Neuronal stem cell (in vitro differentiated cells): Measurements from ENCODE around the gene ZNF500.

Experiments
- DNase-seq: peaks from one replicate; pipeline ENCODE4 v3.0.0-alpha.2; 2013; ENCODE audit warnings: low spot score
- H2AFZ ChIP-seq: one replicate; pipeline ENCODE4 v1.6.1; 2013; ENCODE audit warnings: mild to moderate bottlenecking, low read length, inconsistent platforms
- H2AK5ac ChIP-seq: 2 replicates; pipeline ENCODE4 v1.6.1; 2013; ENCODE audit warnings: low read depth, mild to moderate bottlenecking, inconsistent platforms, low read length, moderate library complexity, mixed read lengths
- H2BK120ac ChIP-seq: 2 replicates; pipeline ENCODE4 v1.6.1; 2013; ENCODE audit warnings: low read depth, mild to moderate bottlenecking, inconsistent platforms, low read length, moderate library complexity, mixed read lengths
- H2BK12ac ChIP-seq: one replicate; pipeline ENCODE4 v1.6.1; 2013; ENCODE audit warnings: low read length, inconsistent platforms
- H2BK15ac ChIP-seq: 2 replicates; pipeline ENCODE4 v1.6.1; 2013; ENCODE audit warnings: mild to moderate bottlenecking, low read length, inconsistent platforms, mixed read lengths
- H2BK5ac ChIP-seq: one replicate; pipeline ENCODE4 v1.6.1; 2013; ENCODE audit warnings: inconsistent platforms, mild to moderate bottlenecking, low read length, moderate library complexity
- H3K14ac ChIP-seq: one replicate; pipeline ENCODE4 v1.6.1; 2013; ENCODE audit warnings: low read length, inconsistent platforms
- H3K18ac ChIP-seq: 2 replicates; pipeline ENCODE4 v1.6.1; 2013; ENCODE audit warnings: low read length, inconsistent platforms
- H3K23ac ChIP-seq: 2 replicates; pipeline ENCODE4 v1.6.1; 2013; ENCODE audit warnings: low read depth, mild to moderate bottlenecking, mixed read lengths, low read length, inconsistent platforms; ENCODE audit not compliant: poor library complexity
- H3K27ac ChIP-seq: replicated peaks from 3 replicates; pipeline ENCODE4 v1.5.1; 2013; ENCODE audit warnings: low read length, inconsistent platforms
- H3K27me3 ChIP-seq, 3 experiments: 2 replicates each; pipeline ENCODE4 v1.6.1; 2013; ENCODE audit warnings: low read length in 3 of 3, mild to moderate bottlenecking in 2 of 3, inconsistent platforms in 1 of 3, low read depth in 1 of 3, mixed read lengths in 1 of 3, moderate library complexity in 1 of 3; ENCODE audit not compliant: control insufficient read depth in 3 of 3, insufficient read depth in 3 of 3
- H3K36me3 ChIP-seq, 2 donors: replicated peaks in 1 of 2; 2 replicates each; pipeline ENCODE4 v1.6.1; 2013; ENCODE audit warnings: low read length in 2 of 2; ENCODE audit not compliant: control insufficient read depth in 2 of 2, insufficient read depth in 2 of 2
- H3K4ac ChIP-seq: 2 replicates; pipeline ENCODE4 v1.6.1; 2013; ENCODE audit warnings: inconsistent platforms, mild to moderate bottlenecking, low read length, moderate library complexity
- H3K4me1 ChIP-seq, 2 donors: 1 replicate in 1 of 2; 2 replicates in 1 of 2; pipeline ENCODE4 v1.6.1; 2013; ENCODE audit warnings: low read length in 2 of 2, low read depth in 1 of 2; ENCODE audit not compliant: control insufficient read depth in 2 of 2, insufficient read depth in 1 of 2
- H3K4me2 ChIP-seq: one replicate; pipeline ENCODE4 v1.6.1; 2013; ENCODE audit warnings: mild to moderate bottlenecking, low read length, inconsistent platforms; ENCODE audit not compliant: insufficient read depth, poor library complexity, severe bottlenecking
- H3K4me3 ChIP-seq, 2 donors: 2 replicates each; pipeline ENCODE4 v1.5.1; 2013; ENCODE audit warnings: low read length in 2 of 2, mild to moderate bottlenecking in 2 of 2, inconsistent platforms in 1 of 2, moderate library complexity in 1 of 2
- H3K79me1 ChIP-seq: one replicate; pipeline ENCODE4 v1.6.1; 2013; ENCODE audit warnings: low read depth, mild to moderate bottlenecking, inconsistent platforms, low read length, moderate library complexity
- H3K9ac ChIP-seq: one replicate; pipeline ENCODE4 v1.6.1; 2013; ENCODE audit warnings: mild to moderate bottlenecking, low read depth, low read length, inconsistent platforms; ENCODE audit not compliant: poor library complexity
- H3K9me3 ChIP-seq, 2 donors: replicated peaks in 1 of 2; 2 replicates each; pipeline versions ENCODE3 to v1.6.1; 2013; ENCODE audit warnings: low read length in 2 of 2, mild to moderate bottlenecking in 2 of 2, inconsistent platforms in 1 of 2, low read depth in 1 of 2, mixed read lengths in 1 of 2, moderate library complexity in 1 of 2; ENCODE audit not compliant: control insufficient read depth in 2 of 2, insufficient read depth in 1 of 2
- H4K8ac ChIP-seq: one replicate; pipeline ENCODE4 v1.6.1; 2013; ENCODE audit warnings: low read depth, mild to moderate bottlenecking, inconsistent platforms, low read length, moderate library complexity
- H4K91ac ChIP-seq: one replicate; pipeline ENCODE4 v1.6.1; 2013; ENCODE audit warnings: low read length, low read depth, mild to moderate bottlenecking, inconsistent platforms; ENCODE audit not compliant: poor library complexity
- WGBS, 2 donors: extraction: QIAGEN DNeasy Blood & Tissue Kit; methylation state at CpG; one replicate each; pipeline ENCODE4 v1.1.7; 2013; ENCODE audit warnings: missing lambda C conversion rate in 2 of 2, mixed read lengths in 1 of 2; ENCODE audit not compliant: insufficient read length in 2 of 2, insufficient replicate concordance in 1 of 2; ENCODE audit errors: extremely low coverage in 2 of 2; 5-methylcytosine and 5-hydroxymethylcytosine counted together

Gene ZNF500

GRCh38 chr16:4703906-4704305 lies 63.1 kb downstream of the ZNF500 start:
- H2AK5ac ChIP-seq = no peak overlapping the region

GRCh38 chr16:4702466-4702808 lies 64.5 kb downstream of the ZNF500 start:
- DNase-seq = no peak
- no peak overlapping the region for H3K27ac ChIP-seq

More at GRCh38 chr16:4703906-4704305, 63.1 kb downstream of the ZNF500 start:
- no peak overlapping the region for H3K4me3 ChIP-seq
- H2BK12ac ChIP-seq = no peak overlapping the region
- no CpG with 5 or more reads among the region's 7 CpGs for WGBS, 2 donors
- H3K14ac ChIP-seq = no peak overlapping the region
- no peak overlapping the region for H2BK15ac ChIP-seq
- H3K9ac ChIP-seq = peak overlapping the region; percentile 50
- H4K8ac ChIP-seq = no peak overlapping the region
- no peak overlapping the region for H4K91ac ChIP-seq
- H2BK5ac ChIP-seq = no peak overlapping the region
- H3K9me3 ChIP-seq = no peaks in the 10 kb centered on the region
- H3K36me3 ChIP-seq = peaks cover 36 to 77% of the 10 kb centered on the region in 2 donors
- no peak overlapping the region for H3K27ac ChIP-seq
- no peaks in the 10 kb centered on the region for H3K27me3 ChIP-seq
- H3K18ac ChIP-seq = no peak overlapping the region
- DNase-seq = no peak
- H3K4me1 ChIP-seq = no peaks in the 10 kb centered on the region
- H2AFZ ChIP-seq = no peak overlapping the region
- H3K4me2 ChIP-seq = no peak overlapping the region
- H2BK120ac ChIP-seq = no peak overlapping the region
- no peak overlapping the region for H3K4ac ChIP-seq
- peaks cover 9% of the 10 kb centered on the region for H3K79me1 ChIP-seq
- no peak overlapping the region for H3K23ac ChIP-seq

DNA sequence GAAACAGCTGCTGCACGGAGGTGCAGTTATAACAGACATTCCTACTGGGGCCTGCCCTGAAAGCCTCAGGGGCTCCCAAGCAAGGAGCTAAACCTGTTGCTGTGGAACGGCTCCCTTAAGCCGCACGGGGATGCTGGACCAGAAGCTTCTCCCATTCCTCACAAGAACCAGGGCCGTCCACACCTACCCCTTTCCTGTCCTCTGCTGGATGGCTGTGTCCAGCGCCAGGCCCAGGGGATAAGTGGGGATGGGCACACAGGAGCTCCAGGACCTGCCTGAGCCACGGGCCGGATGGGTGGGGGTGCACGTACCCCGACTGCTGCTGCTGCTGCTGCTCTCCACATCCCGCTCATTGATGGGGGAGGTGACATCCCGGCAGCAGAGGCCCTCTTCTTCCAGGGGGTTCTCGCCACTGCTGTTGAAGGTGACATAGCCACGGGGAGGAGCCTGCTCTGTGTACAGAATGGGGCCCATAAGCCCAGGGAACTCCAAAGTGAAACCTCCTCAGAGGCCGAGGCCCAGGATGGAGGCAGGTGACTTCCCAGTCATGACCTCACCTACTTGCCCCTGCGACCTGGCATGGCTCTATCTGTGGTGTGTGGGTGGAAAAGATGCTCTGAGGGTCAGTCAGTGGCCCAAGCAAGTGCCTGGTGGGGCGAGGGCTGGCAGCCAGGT lies 65.0 kb downstream of the ZNF500 start:
- Histone ChIP-seq H3K36me3 (peaks cover 49 to 82% of the 10 kb centered on the region in 2 donors), H2AK5ac (no peak overlapping the region), H4K8ac (peak overlapping the region; percentile 17), H3K4me3 (no peak overlapping the region), H2BK5ac (peak overlapping the region; percentile 22), H3K79me1 (peaks cover 9% of the 10 kb centered on the region), H3K4ac (no peak overlapping the region), H3K9me3 (no peaks in the 10 kb centered on the region), H2AFZ (no peak overlapping the region), H3K9ac (no peak overlapping the region), H3K23ac (no peak overlapping the region), H2BK12ac (peak overlapping the region; percentile 22), H4K91ac (no peak overlapping the region), H3K4me2 (no peak overlapping the region), H3K18ac (no peak overlapping the region), H2BK120ac (no peak overlapping the region), H3K27me3 (no peaks in the 10 kb centered on the region), H3K27ac (no peak overlapping the region), H3K14ac (no peak overlapping the region), H3K4me1 (no peaks in the 10 kb centered on the region), H2BK15ac (no peak overlapping the region)
- DNase-seq = no peak
- no CpG with 5 or more reads among the region's 17 CpGs for WGBS, 2 donors

More at GRCh38 chr16:4702466-4702808, 64.5 kb downstream of the ZNF500 start:
- peaks cover 9% of the 10 kb centered on the region for H3K79me1 ChIP-seq
- H3K4me2 ChIP-seq = no peak overlapping the region
- H3K36me3 ChIP-seq = peaks cover 45 to 82% of the 10 kb centered on the region in 2 donors
- no peak overlapping the region for H3K9ac ChIP-seq
- no peak overlapping the region for H4K91ac ChIP-seq
- no peaks in the 10 kb centered on the region for H3K27me3 ChIP-seq
- H3K4me3 ChIP-seq = no peak overlapping the region
- no peak overlapping the region for H3K23ac ChIP-seq
- no peaks in the 10 kb centered on the region for H3K9me3 ChIP-seq
- no peak overlapping the region for H2BK120ac ChIP-seq
- H2BK5ac ChIP-seq = no peak overlapping the region
- H2BK15ac ChIP-seq = no peak overlapping the region
- no peak overlapping the region for H2AFZ ChIP-seq
- no peak overlapping the region for H2AK5ac ChIP-seq
- H3K4me1 ChIP-seq = no peaks in the 10 kb centered on the region
- H3K4ac ChIP-seq = no peak overlapping the region
- peak overlapping the region; percentile 17 for H4K8ac ChIP-seq
- H3K18ac ChIP-seq = no peak overlapping the region
- WGBS, 2 donors = no CpG with 5 or more reads among the region's 7 CpGs
- H3K14ac ChIP-seq = no peak overlapping the region
- H2BK12ac ChIP-seq = no peak overlapping the region

- H3K36me3 ChIP-seq = peaks cover 52 to 85% of the 10 kb centered on the region in 2 donors
- no CpG with 5 or more reads among the region's 33 CpGs for WGBS, 2 donors
- H3K14ac ChIP-seq = no peak overlapping the region
Observed at GRCh38 chr16:4700997-4701743, 65.8 kb downstream of the ZNF500 start.

More at GRCh38 chr16:4700997-4701743, 65.8 kb downstream of the ZNF500 start:
- Histone ChIP-seq H2BK120ac (no peak overlapping the region), H3K79me1 (peaks cover 9% of the 10 kb centered on the region), H3K9ac (no peak overlapping the region), H3K27me3 (no peaks in the 10 kb centered on the region), H4K91ac (no peak overlapping the region), H3K4me2 (no peak overlapping the region), H2BK12ac (no peak overlapping the region), H2AFZ (no peak overlapping the region), H3K4me3 (no peak overlapping the region), H3K9me3 (no peaks in the 10 kb centered on the region), H3K4me1 (no peaks in the 10 kb centered on the region), H2BK15ac (no peak overlapping the region), H2BK5ac (peak overlapping the region; percentile 22), H3K18ac (no peak overlapping the region), H3K27ac (no peak overlapping the region), H3K23ac (no peak overlapping the region), H3K4ac (no peak overlapping the region), H4K8ac (peak overlapping the region; percentile 3), H2AK5ac (no peak overlapping the region)
- DNase-seq = no peak
